DOHH2 (cell line): ENCODE measurements around the gene SHB.

Source experiments
- H3F3A ChIP-seq: fragments of 200-600 bp; sonication (generic), shearing (Covaris generic); 2 replicates; pipeline ENCODE4 v1.6.0; 2016; ENCODE audit warnings: antibody characterized with exemption, mild to moderate bottlenecking; ENCODE audit not compliant: control insufficient read depth, insufficient read depth
- H3K27ac ChIP-seq: fragments of 200-600 bp; sonication (generic); 2 replicates; pipeline ENCODE4 v1.5.1; 2014; ENCODE audit warnings: low read depth, mild to moderate bottlenecking, low read length, moderate library complexity
- H3K27me3 ChIP-seq: fragments of 200-600 bp; sonication (generic); 2 replicates; pipeline ENCODE4 v1.6.1; 2014; ENCODE audit warnings: mild to moderate bottlenecking, low read length, mixed read lengths; ENCODE audit not compliant: control insufficient read depth
- H3K36me3 ChIP-seq: fragments of 200-600 bp; sonication (generic); 2 replicates; pipeline ENCODE4 v1.6.1; 2014; ENCODE audit warnings: mild to moderate bottlenecking, low read length, moderate library complexity, mixed read lengths; ENCODE audit not compliant: control insufficient read depth
- H3K4me1 ChIP-seq: fragments of 200-600 bp; sonication (generic); 2 replicates; pipeline ENCODE4 v1.6.1; 2014; ENCODE audit warnings: mild to moderate bottlenecking, low read length, mixed read lengths; ENCODE audit not compliant: control insufficient read depth
- H3K4me2 ChIP-seq: fragments of 200-600 bp; sonication (generic); 2 replicates; pipeline ENCODE4 v1.6.0; 2014; ENCODE audit warnings: mild to moderate bottlenecking, low read length, moderate library complexity
- H3K4me3 ChIP-seq: fragments of 200-600 bp; sonication (generic); 2 replicates; pipeline ENCODE4 v1.5.1; 2014; ENCODE audit warnings: mild to moderate bottlenecking, low read length, mixed read lengths
- H3K79me2 ChIP-seq: fragments of 200-600 bp; sonication (generic); 2 replicates; pipeline ENCODE4 v1.6.1; 2014; ENCODE audit warnings: mild to moderate bottlenecking, low read length, mixed read lengths; ENCODE audit not compliant: control insufficient read depth
- H3K9me2 ChIP-seq: fragments of 200-600 bp; sonication (generic); replicated peaks from 2 replicates; pipeline ENCODE4 v1.6.1; 2014; ENCODE audit warnings: mild to moderate bottlenecking, low read length, mixed read lengths; ENCODE audit not compliant: control insufficient read depth
- H3K9me3 ChIP-seq: fragments of 200-600 bp; sonication (generic); 2 replicates; pipeline ENCODE4 v1.6.1; 2014; ENCODE audit warnings: antibody characterized with exemption, low read length, mixed read lengths; ENCODE audit not compliant: control insufficient read depth, insufficient read depth
- H4K20me1 ChIP-seq: fragments of 200-600 bp; sonication (generic); 2 replicates; pipeline ENCODE4 v1.6.0; 2014; ENCODE audit warnings: low read depth, mild to moderate bottlenecking, antibody characterized with exemption, low read length, moderate library complexity; ENCODE audit not compliant: control insufficient read depth, insufficient read depth
- EZH2phosphoT487 ChIP-seq: fragments of 200-600 bp; sonication (generic); IDR thresholded peaks from 2 replicates; pipeline ENCODE4 v1.6.1; 2017; ENCODE audit warnings: borderline replicate concordance, mild to moderate bottlenecking, antibody characterized with exemption, low read length, moderate library complexity, mixed read lengths
- TF ChIP-seq, protein P1 (sequence below): fragments of 200-600 bp; sonication (generic); IDR thresholded peaks from one replicate; pipeline ENCODE4 v1.5.1; 2014; ENCODE audit warnings: antibody characterized with exemption, mild to moderate bottlenecking, low read depth, low read length; ENCODE audit not compliant: poor library complexity, severe bottlenecking

The SHB gene

DNA sequence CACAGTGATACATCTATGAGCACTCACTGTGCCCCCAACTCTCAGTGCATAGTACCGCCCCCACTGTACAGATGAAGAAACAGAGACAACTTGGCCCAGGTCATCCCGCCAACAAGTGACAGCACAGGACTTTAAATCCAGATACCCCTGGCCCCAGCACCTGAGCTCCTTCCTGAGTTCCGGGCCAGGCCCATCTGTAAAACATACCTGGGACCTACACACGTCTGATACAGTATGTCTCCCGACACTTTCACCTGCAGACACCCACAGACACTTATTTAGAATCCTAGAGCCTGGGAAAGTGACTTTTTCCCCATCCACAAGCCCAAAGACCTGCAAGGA lies 104.3 kb downstream of the SHB start:
- TF ChIP-seq, protein P1, sequence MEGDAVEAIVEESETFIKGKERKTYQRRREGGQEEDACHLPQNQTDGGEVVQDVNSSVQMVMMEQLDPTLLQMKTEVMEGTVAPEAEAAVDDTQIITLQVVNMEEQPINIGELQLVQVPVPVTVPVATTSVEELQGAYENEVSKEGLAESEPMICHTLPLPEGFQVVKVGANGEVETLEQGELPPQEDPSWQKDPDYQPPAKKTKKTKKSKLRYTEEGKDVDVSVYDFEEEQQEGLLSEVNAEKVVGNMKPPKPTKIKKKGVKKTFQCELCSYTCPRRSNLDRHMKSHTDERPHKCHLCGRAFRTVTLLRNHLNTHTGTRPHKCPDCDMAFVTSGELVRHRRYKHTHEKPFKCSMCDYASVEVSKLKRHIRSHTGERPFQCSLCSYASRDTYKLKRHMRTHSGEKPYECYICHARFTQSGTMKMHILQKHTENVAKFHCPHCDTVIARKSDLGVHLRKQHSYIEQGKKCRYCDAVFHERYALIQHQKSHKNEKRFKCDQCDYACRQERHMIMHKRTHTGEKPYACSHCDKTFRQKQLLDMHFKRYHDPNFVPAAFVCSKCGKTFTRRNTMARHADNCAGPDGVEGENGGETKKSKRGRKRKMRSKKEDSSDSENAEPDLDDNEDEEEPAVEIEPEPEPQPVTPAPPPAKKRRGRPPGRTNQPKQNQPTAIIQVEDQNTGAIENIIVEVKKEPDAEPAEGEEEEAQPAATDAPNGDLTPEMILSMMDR: no peak
- no peak for TF ChIP-seq EZH2phosphoT487
- H3K27ac ChIP-seq: no peak overlapping the region
- H3F3A ChIP-seq: no peaks in the 10 kb centered on the region
- H3K4me2 ChIP-seq: no peak overlapping the region
- no peaks in the 10 kb centered on the region for H3K79me2 ChIP-seq
- H3K9me2 ChIP-seq: no peaks in the 10 kb centered on the region
- H3K4me3 ChIP-seq: no peak overlapping the region
- no peaks in the 10 kb centered on the region for H4K20me1 ChIP-seq
- no peaks in the 10 kb centered on the region for H3K4me1 ChIP-seq
- no peaks in the 10 kb centered on the region for H3K27me3 ChIP-seq
- no peaks in the 10 kb centered on the region for H3K9me3 ChIP-seq
- H3K36me3 ChIP-seq: no peaks in the 10 kb centered on the region

DNA sequence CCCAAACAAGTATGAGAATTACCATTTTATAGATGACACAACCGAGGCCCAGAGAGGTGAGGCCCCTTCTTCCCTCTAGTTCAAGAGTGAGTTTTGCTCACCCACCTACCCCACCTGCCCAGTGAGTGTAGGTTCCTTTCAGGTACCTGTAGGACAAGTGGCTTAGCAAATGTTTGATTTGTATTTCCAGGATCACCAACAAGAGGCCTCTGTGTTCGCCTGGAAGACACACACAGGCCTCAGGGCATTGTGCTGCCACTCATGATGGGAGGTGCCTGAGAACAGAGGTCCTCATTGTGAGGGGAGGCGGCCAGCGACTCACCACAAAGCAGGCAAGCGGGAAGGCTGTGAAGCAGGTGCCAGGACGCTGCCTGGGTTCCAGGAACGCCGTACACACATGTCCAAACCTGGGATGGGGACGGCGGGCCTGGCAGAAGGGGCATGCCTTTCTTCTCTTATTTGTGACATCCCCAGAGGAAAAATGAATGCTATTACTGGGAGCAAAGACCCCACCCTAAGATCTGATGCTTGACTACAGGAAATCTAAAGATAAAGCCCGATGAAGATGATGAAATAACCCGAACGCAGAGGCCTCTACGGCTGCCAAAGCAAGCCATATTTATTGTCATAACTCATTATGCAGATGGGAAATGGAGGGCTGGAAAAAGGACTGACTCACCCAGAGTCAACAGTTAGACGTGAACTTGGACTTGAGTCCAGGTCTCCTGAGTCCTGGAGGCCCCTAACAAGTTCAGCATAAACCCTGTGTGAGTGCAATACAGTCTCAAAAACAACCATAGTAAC lies 104.9 kb downstream of the SHB start:
- H3K36me3 ChIP-seq: no peaks in the 10 kb centered on the region
- no peaks in the 10 kb centered on the region for H3K9me3 ChIP-seq
- no peak overlapping the region for H3K4me3 ChIP-seq
- no peaks in the 10 kb centered on the region for H3F3A ChIP-seq
- no peak overlapping the region for H3K27ac ChIP-seq
- H3K27me3 ChIP-seq: no peaks in the 10 kb centered on the region
- TF ChIP-seq, protein P1: no peak
- TF ChIP-seq EZH2phosphoT487: no peak
- no peaks in the 10 kb centered on the region for H4K20me1 ChIP-seq
- no peaks in the 10 kb centered on the region for H3K4me1 ChIP-seq
- H3K4me2 ChIP-seq: no peak overlapping the region
- no peaks in the 10 kb centered on the region for H3K9me2 ChIP-seq
- no peaks in the 10 kb centered on the region for H3K79me2 ChIP-seq

DNA sequence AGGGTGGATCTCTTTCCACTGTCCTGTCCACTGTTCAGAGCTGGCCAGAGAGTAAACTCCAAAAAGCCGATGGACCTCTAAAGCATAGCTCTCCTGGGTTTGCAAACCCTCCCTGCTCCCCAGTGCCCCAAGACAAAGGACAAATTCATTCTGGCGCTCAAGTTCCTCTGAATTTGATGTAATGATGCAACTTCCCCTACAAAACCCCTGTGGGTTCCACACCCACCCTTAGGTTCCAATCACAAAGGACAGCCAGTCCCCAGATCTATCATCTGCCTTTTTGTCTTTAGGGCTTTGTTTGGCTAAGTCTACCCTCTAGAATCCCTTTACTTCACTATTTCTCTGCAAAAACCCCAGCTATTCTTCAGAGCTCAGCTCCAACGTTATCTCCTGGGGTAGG lies 107.7 kb downstream of the SHB start:
- Histone ChIP-seq H3K4me3 (no peak overlapping the region), H4K20me1 (no peaks in the 10 kb centered on the region), H3K79me2 (no peaks in the 10 kb centered on the region), H3K9me2 (no peaks in the 10 kb centered on the region), H3K27me3 (no peaks in the 10 kb centered on the region), H3F3A (no peaks in the 10 kb centered on the region), H3K4me1 (no peaks in the 10 kb centered on the region), H3K9me3 (no peaks in the 10 kb centered on the region), H3K27ac (no peak overlapping the region), H3K36me3 (no peaks in the 10 kb centered on the region), H3K4me2 (no peak overlapping the region)
- TF ChIP-seq, protein P1: no peak
- no peak for TF ChIP-seq EZH2phosphoT487
